Neural progenitor cell (in vitro differentiated cells): ENCODE measurements around the gene COL20A1. TPM values are rescaled to one million over a fixed set of nuclear protein-coding genes. Genes with fewer than 3 reads are reported as not detected.
A peak's percentile ranks its signal among the peaks of the same experiment; 100 is the strongest.

Experiments used
- DNase-seq: peaks from one replicate; pipeline ENCODE4 v3.0.0-alpha.2; 2016; ENCODE audit warnings: low spot score
- H2AFZ ChIP-seq: fragments of 200-600 bp; sonication (generic); replicated peaks from 2 replicates; pipeline ENCODE4 v1.6.1; 2016; ENCODE audit warnings: antibody characterized with exemption
- H3F3A ChIP-seq: fragments of 200-600 bp; sonication (generic); 2 replicates; pipeline ENCODE4 v1.6.1; 2016; ENCODE audit warnings: antibody characterized with exemption, low read depth
- H3K27ac ChIP-seq: fragments of 200-600 bp; sonication (generic); 2 replicates; pipeline ENCODE4 v1.5.1; 2016; ENCODE audit warnings: mild to moderate bottlenecking
- H3K27me3 ChIP-seq: fragments of 200-600 bp; sonication (generic); 2 replicates; pipeline ENCODE4 v1.6.1; 2016; ENCODE audit warnings: mild to moderate bottlenecking, moderate library complexity
- H3K36me3 ChIP-seq: fragments of 200-600 bp; sonication (generic); 2 replicates; pipeline ENCODE4 v1.5.1; 2016
- H3K4me1 ChIP-seq: fragments of 200-600 bp; sonication (generic); 2 replicates; pipeline ENCODE4 v1.6.1; 2016; ENCODE audit warnings: mixed run types
- H3K4me2 ChIP-seq: fragments of 200-600 bp; sonication (generic); 2 replicates; pipeline ENCODE4 v1.6.1; 2016
- H3K4me3 ChIP-seq: fragments of 200-600 bp; sonication (generic); 2 replicates; pipeline ENCODE4 v1.5.1; 2016
- H3K79me2 ChIP-seq: fragments of 200-600 bp; sonication (generic); 2 replicates; pipeline ENCODE4 v1.6.1; 2016; ENCODE audit warnings: low read depth
- H3K9ac ChIP-seq: fragments of 200-600 bp; sonication (generic); 2 replicates; pipeline ENCODE4 v1.6.1; 2016
- H3K9me3 ChIP-seq: fragments of 200-600 bp; sonication (generic); 2 replicates; pipeline ENCODE4 v1.5.1; 2016; ENCODE audit warnings: low read depth
- H4K20me1 ChIP-seq: fragments of 200-600 bp; sonication (generic); 2 replicates; pipeline ENCODE4 v1.6.1; 2016; ENCODE audit warnings: low read depth
- H3K27ac Mint-ChIP-seq: 3 replicates; pipeline ENCODE4 v1.8.0; 2021; ENCODE audit warnings: mixed read lengths
- H3K27me3 Mint-ChIP-seq: 2 replicates; pipeline ENCODE4 v1.8.0; 2022; ENCODE audit warnings: low read depth, mild to moderate bottlenecking, inconsistent platforms, moderate library complexity, mixed read lengths; ENCODE audit not compliant: insufficient read depth
- H3K36me3 Mint-ChIP-seq: 3 replicates; pipeline ENCODE4 v1.8.0; 2021; ENCODE audit warnings: mixed read lengths
- H3K4me1 Mint-ChIP-seq: 3 replicates; pipeline ENCODE4 v1.8.0; 2021; ENCODE audit warnings: mixed read lengths
- H3K4me3 Mint-ChIP-seq: 3 replicates; pipeline ENCODE4 v1.8.0; 2021; ENCODE audit warnings: mild to moderate bottlenecking, moderate library complexity, mixed read lengths
- H3K9me3 Mint-ChIP-seq: 3 replicates; pipeline ENCODE4 v1.8.0; 2020; ENCODE audit warnings: mixed read lengths
- EZH2 ChIP-seq: fragments of 200-600 bp; sonication (generic); IDR thresholded peaks from 2 replicates; pipeline ENCODE4 v1.6.1; 2017; ENCODE audit warnings: antibody characterized with exemption, mild to moderate bottlenecking, moderate library complexity
- EZH2phosphoT487 ChIP-seq: fragments of 200-600 bp; sonication (generic); IDR thresholded peaks from 2 replicates; pipeline ENCODE4 v1.6.1; 2017; ENCODE audit warnings: antibody characterized with exemption
- total RNA-seq: library from RNA; depleted of rRNA; stranded (reverse); fragments of >200 nt; gene quantifications from 2 replicates; pipeline ENCODE4 v1.2.3, GENCODE V29; 2015; ENCODE audit warnings: low replicate concordance
- TF ChIP-seq, protein P1 (sequence below): fragments of 200-600 bp; sonication (generic); IDR thresholded peaks from 2 replicates; pipeline ENCODE4 v1.5.1; 2017; ENCODE audit warnings: antibody characterized with exemption, mild to moderate bottlenecking

COL20A1 gene
- total RNA-seq, 1 donor from 2014 or later: 0.37 TPM

DNA sequence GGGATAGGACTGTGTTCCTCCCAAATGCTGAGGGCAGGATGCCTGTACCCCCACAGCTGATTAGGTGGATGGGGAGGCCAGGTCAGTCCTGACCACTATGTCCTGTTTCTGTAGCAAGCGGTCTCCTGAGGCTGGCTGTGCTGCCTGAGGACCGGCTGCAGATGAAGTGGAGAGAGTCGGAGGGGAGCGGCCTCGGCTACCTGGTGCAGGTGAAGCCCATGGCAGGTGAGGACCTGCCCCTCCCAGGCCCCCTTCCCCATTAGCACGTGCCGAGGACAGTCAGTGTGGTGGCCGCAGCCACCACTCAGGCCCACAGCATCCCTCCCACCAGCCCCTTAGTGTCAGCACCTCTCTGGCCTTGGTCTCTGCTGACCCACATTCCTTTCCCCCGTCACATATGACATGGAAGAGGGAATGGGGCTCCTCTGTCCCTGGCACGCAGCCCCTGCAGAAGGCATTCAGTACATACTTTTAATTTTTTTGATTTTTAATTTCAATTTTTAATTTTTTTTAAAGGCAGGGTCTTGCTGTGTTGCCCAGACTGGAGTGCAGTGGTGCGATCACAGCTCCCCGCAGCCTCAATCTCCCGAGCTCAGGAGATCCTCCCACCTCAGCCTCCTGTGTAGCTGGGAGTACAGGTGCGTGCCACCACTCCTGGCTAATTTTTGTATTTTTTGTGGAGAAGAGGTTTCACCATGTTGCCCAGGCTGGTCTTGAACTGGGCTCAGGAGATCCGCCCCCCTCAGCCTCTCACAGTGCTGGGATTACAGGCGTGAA lies 5.0 kb downstream of the COL20A1 start:
- no peaks in the 10 kb centered on the region for H3K79me2 ChIP-seq
- peaks cover 13% of the 10 kb centered on the region for H3K4me1 Mint-ChIP-seq
- no peak overlapping the region for H3K4me3 ChIP-seq
- peaks cover 23% of the 10 kb centered on the region for H3K4me1 ChIP-seq
- H3K27ac ChIP-seq: no peak overlapping the region
- no peaks in the 10 kb centered on the region for H4K20me1 ChIP-seq
- no peaks in the 10 kb centered on the region for H3K36me3 Mint-ChIP-seq
- no peak overlapping the region for H3K9ac ChIP-seq
- H3K36me3 ChIP-seq: no peaks in the 10 kb centered on the region
- peaks cover 15% of the 10 kb centered on the region for H3K27me3 Mint-ChIP-seq
- H3K9me3 ChIP-seq: no peaks in the 10 kb centered on the region
- no peak overlapping the region for H2AFZ ChIP-seq
- peaks cover 9% of the 10 kb centered on the region for H3F3A ChIP-seq
- peaks cover 35% of the 10 kb centered on the region for H3K27me3 ChIP-seq
- no peak overlapping the region for H3K4me3 Mint-ChIP-seq
- DNase-seq: no peak
- TF ChIP-seq EZH2: no peak
- TF ChIP-seq EZH2phosphoT487: no peak
- TF ChIP-seq, protein P1, sequence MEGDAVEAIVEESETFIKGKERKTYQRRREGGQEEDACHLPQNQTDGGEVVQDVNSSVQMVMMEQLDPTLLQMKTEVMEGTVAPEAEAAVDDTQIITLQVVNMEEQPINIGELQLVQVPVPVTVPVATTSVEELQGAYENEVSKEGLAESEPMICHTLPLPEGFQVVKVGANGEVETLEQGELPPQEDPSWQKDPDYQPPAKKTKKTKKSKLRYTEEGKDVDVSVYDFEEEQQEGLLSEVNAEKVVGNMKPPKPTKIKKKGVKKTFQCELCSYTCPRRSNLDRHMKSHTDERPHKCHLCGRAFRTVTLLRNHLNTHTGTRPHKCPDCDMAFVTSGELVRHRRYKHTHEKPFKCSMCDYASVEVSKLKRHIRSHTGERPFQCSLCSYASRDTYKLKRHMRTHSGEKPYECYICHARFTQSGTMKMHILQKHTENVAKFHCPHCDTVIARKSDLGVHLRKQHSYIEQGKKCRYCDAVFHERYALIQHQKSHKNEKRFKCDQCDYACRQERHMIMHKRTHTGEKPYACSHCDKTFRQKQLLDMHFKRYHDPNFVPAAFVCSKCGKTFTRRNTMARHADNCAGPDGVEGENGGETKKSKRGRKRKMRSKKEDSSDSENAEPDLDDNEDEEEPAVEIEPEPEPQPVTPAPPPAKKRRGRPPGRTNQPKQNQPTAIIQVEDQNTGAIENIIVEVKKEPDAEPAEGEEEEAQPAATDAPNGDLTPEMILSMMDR: no peak
- H3K27ac Mint-ChIP-seq: no peak overlapping the region
- H3K9me3 Mint-ChIP-seq: no peaks in the 10 kb centered on the region
- no peak overlapping the region for H3K4me2 ChIP-seq

DNA sequence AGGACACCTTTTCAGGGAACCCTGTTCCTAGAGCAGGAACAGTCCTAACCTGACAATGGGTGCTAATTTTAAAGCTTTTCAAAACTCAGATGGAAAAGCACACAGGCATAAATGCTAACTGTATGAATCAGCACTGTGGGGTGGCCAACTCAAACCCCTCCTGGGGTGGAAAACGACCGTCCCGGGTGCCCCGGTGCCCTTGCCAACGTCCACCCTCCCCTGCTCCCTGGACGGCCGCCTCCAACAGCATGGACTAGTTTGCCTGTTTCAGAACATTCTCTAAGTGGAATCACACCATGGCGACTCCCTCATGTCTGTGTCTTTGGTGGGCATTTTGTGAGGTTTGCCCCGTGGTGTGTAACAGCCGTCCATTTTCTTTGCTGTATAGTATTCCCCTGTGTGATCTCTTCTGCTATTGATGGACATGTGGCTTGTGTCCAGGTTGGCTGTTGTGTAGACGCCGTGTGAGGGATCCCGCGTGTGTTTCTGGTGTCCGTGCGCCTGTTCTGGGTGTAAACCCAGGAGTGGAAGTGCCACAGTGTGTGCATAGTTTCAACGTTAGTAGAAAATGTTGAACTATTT lies 5.8 kb downstream of the COL20A1 start:
- DNase-seq: no peak
- Histone ChIP-seq H4K20me1 (no peaks in the 10 kb centered on the region), H2AFZ (no peak overlapping the region), H3K36me3 (no peaks in the 10 kb centered on the region), H3K9ac (no peak overlapping the region), H3K4me3 (no peak overlapping the region), H3K4me2 (no peak overlapping the region), H3K27ac (no peak overlapping the region), H3K4me1 (peaks cover 23% of the 10 kb centered on the region), H3K79me2 (no peaks in the 10 kb centered on the region), H3K27me3 (peaks cover 35% of the 10 kb centered on the region), H3K9me3 (no peaks in the 10 kb centered on the region), H3F3A (peaks cover 12% of the 10 kb centered on the region)
- Mint-ChIP-seq H3K4me1 (peaks cover 13% of the 10 kb centered on the region), H3K4me3 (peak overlapping the region; percentile 56), H3K27ac (no peak overlapping the region), H3K36me3 (no peaks in the 10 kb centered on the region), H3K9me3 (no peaks in the 10 kb centered on the region), H3K27me3 (peaks cover 18% of the 10 kb centered on the region)
- TF ChIP-seq, protein P1: no peak
- no peak for TF ChIP-seq EZH2
- no peak for TF ChIP-seq EZH2phosphoT487

DNA sequence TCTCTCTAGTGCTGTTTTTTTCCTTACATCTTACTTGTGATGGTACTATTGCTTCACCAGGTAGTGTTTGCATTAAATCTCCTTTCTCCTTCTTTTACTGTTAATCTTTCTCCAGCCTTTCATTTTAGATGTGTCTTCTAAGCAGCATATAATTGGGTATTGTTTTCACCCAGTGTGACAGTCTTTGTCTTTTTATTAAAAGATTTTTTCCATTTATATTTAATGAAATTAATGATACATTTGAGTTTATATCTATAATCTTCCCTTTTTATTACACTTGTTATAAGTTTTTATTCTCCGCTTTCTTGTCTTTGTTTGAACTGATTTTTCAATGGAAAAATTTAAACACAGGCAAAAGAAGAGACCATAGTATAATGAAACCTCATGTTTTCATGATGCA lies 8.7 kb downstream of the COL20A1 start:
- Histone ChIP-seq H4K20me1 (no peaks in the 10 kb centered on the region), H3K9ac (no peak overlapping the region), H3K79me2 (no peaks in the 10 kb centered on the region), H3F3A (peaks cover 8% of the 10 kb centered on the region), H3K4me3 (no peak overlapping the region), H2AFZ (no peak overlapping the region), H3K4me1 (peaks cover 5% of the 10 kb centered on the region), H3K4me2 (no peak overlapping the region), H3K27ac (no peak overlapping the region), H3K9me3 (no peaks in the 10 kb centered on the region), H3K36me3 (no peaks in the 10 kb centered on the region), H3K27me3 (peaks cover 19% of the 10 kb centered on the region)
- Mint-ChIP-seq H3K4me3 (no peak overlapping the region), H3K9me3 (no peaks in the 10 kb centered on the region), H3K4me1 (peaks cover 4% of the 10 kb centered on the region), H3K36me3 (no peaks in the 10 kb centered on the region), H3K27me3 (peaks cover 24% of the 10 kb centered on the region), H3K27ac (no peak overlapping the region)
- TF ChIP-seq EZH2phosphoT487: no peak
- TF ChIP-seq, protein P1: no peak
- TF ChIP-seq EZH2: no peak
- no peak for DNase-seq
